ENCODE results near the gene ATP11C. TPM values are rescaled to one million over a fixed set of nuclear protein-coding genes. Genes with fewer than 3 reads are reported as not detected.
"Not testable (repeated sequence)": the region's sequence is repeated elsewhere in the genome, so short reads cannot be mapped to it uniquely, and the experiment has no call there.

Gene ATP11C
- total and polyA plus RNA-seq, 3 experiments from 2014 or later: 7.3 to 17.0 (median 15.7) TPM

- DNase-seq: no peak
- ChIA-PET POLR2A (no interaction called here), CTCF (no interaction called here)
- H3K9me3 ChIP-seq (ENCODE audit: low read length): no peaks in the 10 kb centered on the region
- no peak overlapping the region for H3K4me3 Mint-ChIP-seq
- H3K36me3 Mint-ChIP-seq: peaks cover 0 to 12% (median 9%) of the 10 kb centered on the region in 3 donors
- H3K9me3 Mint-ChIP-seq: peaks cover 0 to 8% (median 3%) of the 10 kb centered on the region in 5 donors
- no peaks in the 10 kb centered on the region for H3K36me3 ChIP-seq (ENCODE audit: insufficient read depth, low read length)
- no peak overlapping the region for H3K27ac Mint-ChIP-seq
- peaks cover 0 to 2% of the 10 kb centered on the region in 2 donors for H3K27me3 Mint-ChIP-seq
- no peaks in the 10 kb centered on the region for H3K27me3 ChIP-seq (ENCODE audit: insufficient read depth, low read length, poor library complexity, severe bottlenecking)
- no peaks in the 10 kb centered on the region for H3K4me1 ChIP-seq (ENCODE audit: insufficient read depth, low read length)
- H3K4me1 Mint-ChIP-seq: peaks cover 0 to 23% (median 7%) of the 10 kb centered on the region in 3 donors
- no peak overlapping the region for H3K27ac ChIP-seq (ENCODE audit: low read depth, low read length)
- no peak overlapping the region for H3K4me3 ChIP-seq (ENCODE audit: low read length)
These were observed 90.3 kb downstream of the ATP11C start for GRCh38 chrX:139842326-139843185.

GRCh38 chrX:139836335-139836734 lies 96.5 kb downstream of the ATP11C start:
- CTCF ChIA-PET; H3K9me3 Mint-ChIP-seq; H3K27me3 Mint-ChIP-seq; H3K4me3 Mint-ChIP-seq; H3K27me3 ChIP-seq (ENCODE audit: insufficient read depth, low read length, poor library complexity, severe bottlenecking); H3K9me3 ChIP-seq (ENCODE audit: low read length); H3K36me3 ChIP-seq (ENCODE audit: insufficient read depth, low read length); H3K27ac Mint-ChIP-seq; H3K36me3 Mint-ChIP-seq; DNase-seq; H3K4me3 ChIP-seq (ENCODE audit: low read length); H3K27ac ChIP-seq (ENCODE audit: low read depth, low read length); POLR2A ChIA-PET: not testable (repeated sequence)
- peaks cover 16 to 35% (median 19%) of the 10 kb centered on the region in 3 donors for H3K4me1 Mint-ChIP-seq
- H3K4me1 ChIP-seq (ENCODE audit: insufficient read depth, low read length): peaks cover 11% of the 10 kb centered on the region

- Histone ChIP-seq H3K4me3 (ENCODE audit: low read length) (no peak overlapping the region), H3K4me1 (ENCODE audit: insufficient read depth, low read length) (peaks cover 11% of the 10 kb centered on the region), H3K27me3 (ENCODE audit: insufficient read depth, low read length, poor library complexity, severe bottlenecking) (no peaks in the 10 kb centered on the region), H3K9me3 (ENCODE audit: low read length) (no peaks in the 10 kb centered on the region), H3K27ac (ENCODE audit: low read depth, low read length) (no peak overlapping the region), H3K36me3 (ENCODE audit: insufficient read depth, low read length) (no peaks in the 10 kb centered on the region)
- no peak for DNase-seq
- CTCF ChIA-PET: no interaction called here
- POLR2A ChIA-PET: no interaction called here
- no peak overlapping the region for H3K4me3 Mint-ChIP-seq
- H3K36me3 Mint-ChIP-seq: peaks cover 0 to 8% (median 3%) of the 10 kb centered on the region in 3 donors
- H3K9me3 Mint-ChIP-seq: peaks cover 0 to 7% (median 3%) of the 10 kb centered on the region in 5 donors
- H3K27ac Mint-ChIP-seq: no peak overlapping the region
- peaks cover 18 to 46% (median 24%) of the 10 kb centered on the region in 3 donors for H3K4me1 Mint-ChIP-seq
- peaks cover 0 to 3% of the 10 kb centered on the region in 2 donors for H3K27me3 Mint-ChIP-seq
These were observed 98.0 kb downstream of the ATP11C start for GRCh38 chrX:139834879-139835278.

GRCh38 chrX:139832718-139833309 lies 100.0 kb downstream of the ATP11C start:
- H3K9me3 ChIP-seq (ENCODE audit: low read length): no peaks in the 10 kb centered on the region
- no peaks in the 10 kb centered on the region for H3K36me3 ChIP-seq (ENCODE audit: insufficient read depth, low read length)
- no peaks in the 10 kb centered on the region for H3K9me3 Mint-ChIP-seq
- H3K4me3 Mint-ChIP-seq: no peak overlapping the region
- POLR2A ChIA-PET: no interaction called here
- H3K36me3 Mint-ChIP-seq: no peaks in the 10 kb centered on the region
- no peak for DNase-seq
- H3K27ac ChIP-seq (ENCODE audit: low read depth, low read length): no peak overlapping the region
- H3K27me3 ChIP-seq (ENCODE audit: insufficient read depth, low read length, poor library complexity, severe bottlenecking): no peaks in the 10 kb centered on the region
- H3K4me1 Mint-ChIP-seq: peaks cover 21 to 53% (median 31%) of the 10 kb centered on the region in 3 donors
- no peak overlapping the region for H3K27ac Mint-ChIP-seq
- H3K4me3 ChIP-seq (ENCODE audit: low read length): no peak overlapping the region
- peaks cover 11% of the 10 kb centered on the region for H3K4me1 ChIP-seq (ENCODE audit: insufficient read depth, low read length)
- H3K27me3 Mint-ChIP-seq: peaks cover 0 to 1% of the 10 kb centered on the region in 2 donors
- CTCF ChIA-PET: no interaction called here

GRCh38 chrX:139831675-139832456 lies 101.0 kb downstream of the ATP11C start:
- Histone ChIP-seq H3K9me3 (ENCODE audit: low read length) (no peaks in the 10 kb centered on the region), H3K27ac (ENCODE audit: low read depth, low read length) (no peak overlapping the region), H3K27me3 (ENCODE audit: insufficient read depth, low read length, poor library complexity, severe bottlenecking) (no peaks in the 10 kb centered on the region), H3K4me1 (ENCODE audit: insufficient read depth, low read length) (peaks cover 11% of the 10 kb centered on the region), H3K36me3 (ENCODE audit: insufficient read depth, low read length) (no peaks in the 10 kb centered on the region), H3K4me3 (ENCODE audit: low read length) (no peak overlapping the region)
- Mint-ChIP-seq H3K27ac (peak overlapping the region in 1 of 8 donors; percentile 33), H3K4me1 (peaks cover 21 to 46% (median 29%) of the 10 kb centered on the region in 3 donors), H3K4me3 (peak overlapping the region in 2 of 7 donors; percentile 2 to 33), H3K27me3 (peaks cover 0 to 1% of the 10 kb centered on the region in 2 donors), H3K36me3 (peaks cover 0 to under 1% (median 0%) of the 10 kb centered on the region in 3 donors), H3K9me3 (no peaks in the 10 kb centered on the region)
- ChIA-PET CTCF (no interaction called here), POLR2A (no interaction called here)
- DNase-seq: no peak

GRCh38 chrX:139831017-139831416 lies 101.8 kb downstream of the ATP11C start:
- POLR2A ChIA-PET: no interaction called here

GRCh38 chrX:139828830-139829229 lies 104.0 kb downstream of the ATP11C start:
- CTCF ChIA-PET: no interaction called here
- H3K9me3 ChIP-seq (ENCODE audit: low read length): no peaks in the 10 kb centered on the region
- Mint-ChIP-seq H3K27me3 (peaks cover 0 to 1% of the 10 kb centered on the region in 2 donors), H3K4me1 (peaks cover 21 to 37% (median 28%) of the 10 kb centered on the region in 3 donors), H3K9me3 (no peaks in the 10 kb centered on the region), H3K4me3 (no peak overlapping the region), H3K36me3 (peaks cover 0 to 17% (median 4%) of the 10 kb centered on the region in 3 donors), H3K27ac (no peak overlapping the region)
- H3K27me3 ChIP-seq (ENCODE audit: insufficient read depth, low read length, poor library complexity, severe bottlenecking): no peaks in the 10 kb centered on the region
- no peak overlapping the region for H3K27ac ChIP-seq (ENCODE audit: low read depth, low read length)
- H3K4me3 ChIP-seq (ENCODE audit: low read length): no peak overlapping the region
- H3K4me1 ChIP-seq (ENCODE audit: insufficient read depth, low read length): peaks cover 11% of the 10 kb centered on the region
- no peaks in the 10 kb centered on the region for H3K36me3 ChIP-seq (ENCODE audit: insufficient read depth, low read length)
- no peak for DNase-seq
- POLR2A ChIA-PET: no interaction called here

More at GRCh38 chrX:139831017-139831416, 101.8 kb downstream of the ATP11C start:
- Histone ChIP-seq H3K4me1 (ENCODE audit: insufficient read depth, low read length) (peaks cover 11% of the 10 kb centered on the region), H3K27ac (ENCODE audit: low read depth, low read length) (no peak overlapping the region), H3K36me3 (ENCODE audit: insufficient read depth, low read length) (no peaks in the 10 kb centered on the region), H3K9me3 (ENCODE audit: low read length) (no peaks in the 10 kb centered on the region), H3K4me3 (ENCODE audit: low read length) (no peak overlapping the region), H3K27me3 (ENCODE audit: insufficient read depth, low read length, poor library complexity, severe bottlenecking) (no peaks in the 10 kb centered on the region)
- Mint-ChIP-seq H3K4me3 (no peak overlapping the region), H3K36me3 (peaks cover 0 to 5% (median 0%) of the 10 kb centered on the region in 3 donors), H3K27me3 (peaks cover 0 to 1% of the 10 kb centered on the region in 2 donors), H3K4me1 (peaks cover 21 to 46% (median 28%) of the 10 kb centered on the region in 3 donors), H3K9me3 (no peaks in the 10 kb centered on the region), H3K27ac (peak overlapping the region in 2 of 8 donors; percentile 26 to 66)
- DNase-seq: no peak
- CTCF ChIA-PET: no interaction called here

Data from CD8-positive, alpha-beta memory T cell (primary cell).